Measurements from ENCODE around the gene FCHO2. TPM values are rescaled to one million over a fixed set of nuclear protein-coding genes. Genes with fewer than 3 reads are reported as not detected.
A peak's percentile ranks its signal among the peaks of the same experiment; 100 is the strongest.

FCHO2 gene
- total RNA-seq, 1 experiment from 2014 or later = 36.5 TPM

DNA sequence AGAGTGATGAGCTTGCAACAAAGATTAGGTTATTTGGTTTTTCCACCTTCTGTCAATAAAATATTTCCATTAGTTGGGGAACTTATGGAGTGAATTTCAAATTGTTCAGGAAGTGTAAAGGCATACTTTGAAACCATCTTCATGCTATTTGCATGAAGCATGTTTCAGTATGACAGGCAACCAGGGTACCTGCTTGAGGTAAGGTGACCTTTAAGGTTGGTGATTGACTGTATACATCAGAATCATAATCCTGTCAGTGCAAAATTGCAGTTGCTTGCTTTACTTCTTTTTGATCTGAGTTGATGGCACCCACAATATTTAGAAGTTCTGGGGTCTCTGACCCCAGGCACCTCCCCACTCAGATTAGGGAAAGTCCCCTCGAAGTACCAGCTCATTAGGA lies 138.6 kb downstream of the FCHO2 start:
- Mint-ChIP-seq H3K27me3 (ENCODE audit: unreplicated experiment) (no peaks in the 10 kb centered on the region), H3K4me3 (ENCODE audit: low read depth, unreplicated experiment) (no peak overlapping the region), H3K27ac (ENCODE audit: unreplicated experiment) (peak overlapping the region; percentile 65), H3K9me3 (ENCODE audit: low read depth, unreplicated experiment) (no peaks in the 10 kb centered on the region), H3K4me1 (ENCODE audit: low read depth, unreplicated experiment) (peaks cover 37% of the 10 kb centered on the region), H3K36me3 (ENCODE audit: insufficient read depth, unreplicated experiment) (no peaks in the 10 kb centered on the region)
- CTCF ChIA-PET = interaction anchor here (0.8 to 1.3 kb wide), 4 partner anchors 21 to 357 kb away, joined by 3 to 6 read pairs (median 4); no protein-coding TSS in a partner anchor
- TF ChIP-seq, protein P1, sequence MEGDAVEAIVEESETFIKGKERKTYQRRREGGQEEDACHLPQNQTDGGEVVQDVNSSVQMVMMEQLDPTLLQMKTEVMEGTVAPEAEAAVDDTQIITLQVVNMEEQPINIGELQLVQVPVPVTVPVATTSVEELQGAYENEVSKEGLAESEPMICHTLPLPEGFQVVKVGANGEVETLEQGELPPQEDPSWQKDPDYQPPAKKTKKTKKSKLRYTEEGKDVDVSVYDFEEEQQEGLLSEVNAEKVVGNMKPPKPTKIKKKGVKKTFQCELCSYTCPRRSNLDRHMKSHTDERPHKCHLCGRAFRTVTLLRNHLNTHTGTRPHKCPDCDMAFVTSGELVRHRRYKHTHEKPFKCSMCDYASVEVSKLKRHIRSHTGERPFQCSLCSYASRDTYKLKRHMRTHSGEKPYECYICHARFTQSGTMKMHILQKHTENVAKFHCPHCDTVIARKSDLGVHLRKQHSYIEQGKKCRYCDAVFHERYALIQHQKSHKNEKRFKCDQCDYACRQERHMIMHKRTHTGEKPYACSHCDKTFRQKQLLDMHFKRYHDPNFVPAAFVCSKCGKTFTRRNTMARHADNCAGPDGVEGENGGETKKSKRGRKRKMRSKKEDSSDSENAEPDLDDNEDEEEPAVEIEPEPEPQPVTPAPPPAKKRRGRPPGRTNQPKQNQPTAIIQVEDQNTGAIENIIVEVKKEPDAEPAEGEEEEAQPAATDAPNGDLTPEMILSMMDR (IDR thresholded peaks at IDR 0.05; ENCODE audit: unreplicated experiment) = no peak
- no peak for DNase-seq
- BruUV-seq (replicated peaks) = no TSS peak
- intact Hi-C loops (cut with micrococcal nuclease; ENCODE audit: unreplicated experiment) = no loop called here

DNA sequence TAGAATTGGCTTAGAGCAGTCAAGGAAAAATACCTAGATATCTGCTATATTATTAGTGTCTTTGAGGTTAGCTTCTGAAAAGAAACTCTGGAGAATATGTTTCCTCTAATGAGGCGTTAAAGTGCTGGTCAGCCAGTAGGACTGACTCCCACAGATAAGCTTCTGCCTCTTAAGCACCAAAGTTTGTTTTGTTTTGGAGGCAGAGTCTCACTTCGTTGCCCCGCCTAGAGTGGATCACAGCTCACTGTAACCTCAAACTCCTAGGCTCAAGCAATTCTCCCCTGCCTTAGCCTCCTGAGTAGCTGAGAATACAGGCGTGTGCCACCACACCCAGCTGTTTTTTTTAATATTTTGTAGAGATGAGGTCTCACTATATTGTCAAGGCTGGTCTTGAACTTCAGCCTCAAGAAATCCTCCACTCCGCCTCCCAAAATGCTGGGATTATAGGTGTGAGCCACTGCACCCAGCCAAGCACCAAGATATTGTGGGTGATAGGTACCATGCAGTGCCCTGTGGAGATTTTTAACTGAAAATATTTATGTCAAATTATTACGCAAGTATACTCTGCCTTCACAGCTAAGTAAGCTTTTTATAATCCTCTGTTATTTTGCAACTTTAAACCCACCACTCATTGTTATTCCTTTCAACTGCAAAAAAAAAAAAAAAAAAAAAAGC lies 139.9 kb downstream of the FCHO2 start:
- Mint-ChIP-seq H3K9me3 (ENCODE audit: low read depth, unreplicated experiment) (no peaks in the 10 kb centered on the region), H3K4me3 (ENCODE audit: low read depth, unreplicated experiment) (no peak overlapping the region), H3K27ac (ENCODE audit: unreplicated experiment) (peak overlapping the region; percentile 47), H3K27me3 (ENCODE audit: unreplicated experiment) (no peaks in the 10 kb centered on the region), H3K36me3 (ENCODE audit: insufficient read depth, unreplicated experiment) (no peaks in the 10 kb centered on the region), H3K4me1 (ENCODE audit: low read depth, unreplicated experiment) (peaks cover 37% of the 10 kb centered on the region)
- DNase-seq = no peak
- BruUV-seq (replicated peaks) = no TSS peak
- TF ChIP-seq, protein P1 (IDR thresholded peaks at IDR 0.05; ENCODE audit: unreplicated experiment) = no peak
- CTCF ChIA-PET = interaction anchor here (0.7 to 1.3 kb wide), 5 partner anchors 20 to 401 kb away, joined by 3 to 6 read pairs (median 5); partner anchors contain the start of gene TMEM171
- intact Hi-C loops (cut with micrococcal nuclease; ENCODE audit: unreplicated experiment) = no loop called here

DNA sequence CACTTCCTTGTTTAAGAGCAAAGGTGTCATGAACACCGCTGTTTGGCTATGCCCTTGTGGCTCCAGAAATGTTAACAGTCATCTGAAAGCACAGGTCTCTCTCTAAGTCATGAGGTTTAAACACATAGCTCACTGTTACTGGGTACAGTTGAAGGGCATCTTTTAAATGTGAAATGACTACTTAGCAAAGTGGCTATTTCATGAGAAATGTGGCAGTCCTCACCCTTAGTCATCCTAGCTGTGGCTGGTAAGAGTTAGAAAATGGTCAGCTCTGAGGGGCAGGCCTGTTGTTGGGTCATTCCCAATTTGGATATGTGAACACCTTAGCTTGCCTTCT lies 140.4 kb downstream of the FCHO2 start:
- CTCF ChIA-PET = interaction anchor here (0.7 to 1.3 kb wide), 5 partner anchors 20 to 401 kb away, joined by 3 to 6 read pairs (median 5); partner anchors contain the start of gene TMEM171
- Mint-ChIP-seq H3K36me3 (ENCODE audit: insufficient read depth, unreplicated experiment) (no peaks in the 10 kb centered on the region), H3K4me1 (ENCODE audit: low read depth, unreplicated experiment) (peaks cover 37% of the 10 kb centered on the region), H3K4me3 (ENCODE audit: low read depth, unreplicated experiment) (no peak overlapping the region), H3K9me3 (ENCODE audit: low read depth, unreplicated experiment) (no peaks in the 10 kb centered on the region), H3K27me3 (ENCODE audit: unreplicated experiment) (no peaks in the 10 kb centered on the region), H3K27ac (ENCODE audit: unreplicated experiment) (peak overlapping the region; percentile 47)
- DNase-seq = no peak
- no TSS peak for BruUV-seq (replicated peaks)
- intact Hi-C loops (cut with micrococcal nuclease; ENCODE audit: unreplicated experiment) = no loop called here
- TF ChIP-seq, protein P1 (IDR thresholded peaks at IDR 0.05; ENCODE audit: unreplicated experiment) = no peak

DNA sequence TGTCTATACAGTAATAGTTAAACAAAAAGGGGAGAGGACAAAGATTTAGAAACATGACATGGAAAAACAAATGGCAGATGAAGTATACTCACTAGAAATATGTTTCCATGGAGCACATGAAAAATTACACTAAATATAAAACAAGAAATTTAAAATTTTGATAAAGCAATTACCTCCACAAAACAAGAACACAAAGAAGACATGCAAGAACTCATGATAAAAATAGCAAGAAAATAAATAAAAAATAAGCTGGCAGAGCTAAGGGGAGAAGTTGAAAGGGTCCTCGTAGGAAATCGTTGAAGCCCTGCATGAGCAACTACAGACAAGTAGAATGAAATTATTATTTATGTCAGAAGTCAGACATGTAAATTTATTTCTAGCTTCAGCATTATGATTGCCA lies 141.9 kb downstream of the FCHO2 start:
- H3K36me3 Mint-ChIP-seq (ENCODE audit: insufficient read depth, unreplicated experiment) = no peaks in the 10 kb centered on the region
- intact Hi-C loops (cut with micrococcal nuclease; ENCODE audit: unreplicated experiment) = no loop called here
- peaks cover 37% of the 10 kb centered on the region for H3K4me1 Mint-ChIP-seq (ENCODE audit: low read depth, unreplicated experiment)
- BruUV-seq (replicated peaks) = no TSS peak
- H3K9me3 Mint-ChIP-seq (ENCODE audit: low read depth, unreplicated experiment) = no peaks in the 10 kb centered on the region
- no peak for DNase-seq
- CTCF ChIA-PET = interaction anchor here (1.0 kb wide), 1 partner anchor 10 kb away, joined by 3 read pairs; no protein-coding TSS in a partner anchor
- TF ChIP-seq, protein P1 (IDR thresholded peaks at IDR 0.05; ENCODE audit: unreplicated experiment) = no peak
- H3K27me3 Mint-ChIP-seq (ENCODE audit: unreplicated experiment) = no peaks in the 10 kb centered on the region
- no peak overlapping the region for H3K4me3 Mint-ChIP-seq (ENCODE audit: low read depth, unreplicated experiment)
- H3K27ac Mint-ChIP-seq (ENCODE audit: unreplicated experiment) = no peak overlapping the region

Measured in Calu3 (cell line).